GM19372 (cell line): ENCODE results near the gene LRP1B.

Source experiments
- ATAC-seq: cut with Tn5 transposase; IDR thresholded peaks from one replicate; pipeline ENCODE4 v1.9.1; 2021; ENCODE audit warnings: mild to moderate bottlenecking, low read depth, moderate library complexity; ENCODE audit not compliant: unreplicated experiment

The LRP1B gene

GRCh38 chr2:141492816-141493215 lies 638.0 kb downstream of the LRP1B start:
- ATAC-seq, result no peak

DNA sequence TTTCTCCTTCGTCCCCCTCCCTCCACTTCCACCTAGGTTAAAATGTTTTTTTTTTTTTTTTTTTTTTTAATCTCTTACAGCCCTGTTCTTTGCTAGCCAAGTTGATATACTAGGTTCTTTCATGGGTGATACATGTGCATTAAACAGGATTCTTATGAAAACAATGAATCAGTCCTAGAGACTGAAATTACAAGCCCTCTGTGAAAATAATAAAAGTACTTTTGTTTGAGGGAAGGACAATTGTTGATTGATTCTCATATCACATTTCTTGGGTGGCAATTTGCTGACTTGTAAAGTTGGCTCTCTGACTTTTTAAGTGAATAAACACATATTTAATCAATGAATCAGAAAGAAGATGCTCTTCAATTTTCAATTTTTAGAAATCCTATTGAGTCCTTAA lies 639.9 kb downstream of the LRP1B start:
- no peak for ATAC-seq

DNA sequence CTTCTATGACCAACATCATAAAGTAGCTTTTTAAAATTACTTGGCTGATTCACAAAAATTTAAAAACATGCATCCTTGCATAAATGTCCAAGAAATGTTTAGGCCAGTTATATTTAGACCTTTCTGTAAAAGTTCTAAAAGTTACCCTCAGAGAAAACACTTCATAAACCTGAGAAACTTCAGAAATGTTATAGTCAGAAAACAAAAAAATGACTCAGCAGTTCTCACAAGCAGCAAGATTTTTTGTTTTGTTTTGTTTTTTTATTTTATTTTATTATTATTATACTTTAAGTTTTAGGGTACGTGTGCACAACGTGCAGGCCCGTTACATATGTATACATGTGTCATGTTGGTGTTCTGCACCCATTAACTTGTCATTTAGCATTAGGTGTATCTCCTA lies 648.1 kb downstream of the LRP1B start:
- no peak for ATAC-seq

DNA sequence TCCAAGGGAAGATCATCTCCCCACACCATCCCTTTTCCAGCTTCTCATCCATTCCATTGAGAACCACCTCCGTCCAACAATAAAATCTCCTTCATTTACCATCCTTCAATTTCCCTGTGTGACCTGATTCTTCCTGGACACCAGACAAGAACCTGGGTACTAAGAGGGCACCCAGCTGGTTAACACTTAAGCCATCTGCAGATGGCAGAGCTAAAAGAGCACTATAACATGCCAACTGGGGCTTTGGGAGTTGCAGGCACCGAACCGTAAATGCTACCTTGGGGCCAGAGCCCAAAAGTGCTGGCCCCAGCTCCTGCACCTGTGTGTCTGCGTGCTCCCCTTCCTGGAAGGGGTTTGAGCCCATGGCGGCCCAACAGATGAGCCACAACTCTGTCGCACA lies 655.0 kb downstream of the LRP1B start:
- no peak for ATAC-seq

DNA sequence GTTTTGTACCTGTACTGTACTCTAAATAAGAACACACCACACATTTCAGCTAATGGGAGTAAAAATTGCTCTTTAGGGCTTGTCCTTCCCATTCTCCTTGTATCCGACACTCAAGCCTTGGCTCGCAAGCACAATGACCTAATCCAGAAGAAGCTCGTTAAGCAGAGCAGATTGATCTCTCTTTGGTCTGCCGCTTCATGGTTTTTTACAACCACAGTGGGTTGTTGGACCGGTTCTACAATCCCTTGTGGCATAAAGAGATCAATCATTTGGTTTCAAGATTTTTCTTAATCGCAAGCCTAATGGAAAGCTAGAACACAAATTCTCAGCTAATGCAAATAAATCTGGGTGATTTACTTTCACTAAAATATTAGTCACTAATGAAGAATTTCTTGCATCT lies 662.1 kb downstream of the LRP1B start:
- no peak for ATAC-seq

DNA sequence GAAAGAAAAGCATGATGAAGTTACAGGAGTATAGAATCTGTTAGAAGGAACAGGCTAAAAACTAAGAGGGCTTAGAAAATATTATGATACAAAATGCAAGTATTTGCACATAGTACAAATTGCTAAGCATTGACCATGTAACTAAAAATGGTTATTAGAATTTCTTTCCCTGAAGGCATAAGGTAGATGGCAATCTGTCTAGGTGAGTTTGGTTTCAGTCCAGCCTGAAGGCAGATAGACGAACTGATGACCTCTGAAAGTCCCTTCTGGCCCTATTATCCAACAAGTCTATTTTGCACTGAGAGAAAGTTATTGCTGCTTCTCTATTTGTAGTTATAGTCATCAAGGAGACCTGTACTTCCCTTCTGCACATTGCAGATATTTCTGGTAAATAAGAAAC lies 663.5 kb downstream of the LRP1B start:
- no peak for ATAC-seq

- no peak for ATAC-seq
These were observed 665.8 kb downstream of the LRP1B start for GRCh38 chr2:141464995-141465394.

- ATAC-seq, result no peak
These were observed 672.5 kb downstream of the LRP1B start for GRCh38 chr2:141458351-141458750.

- ATAC-seq, result no peak
These were observed 674.9 kb downstream of the LRP1B start for GRCh38 chr2:141455877-141456276.

DNA sequence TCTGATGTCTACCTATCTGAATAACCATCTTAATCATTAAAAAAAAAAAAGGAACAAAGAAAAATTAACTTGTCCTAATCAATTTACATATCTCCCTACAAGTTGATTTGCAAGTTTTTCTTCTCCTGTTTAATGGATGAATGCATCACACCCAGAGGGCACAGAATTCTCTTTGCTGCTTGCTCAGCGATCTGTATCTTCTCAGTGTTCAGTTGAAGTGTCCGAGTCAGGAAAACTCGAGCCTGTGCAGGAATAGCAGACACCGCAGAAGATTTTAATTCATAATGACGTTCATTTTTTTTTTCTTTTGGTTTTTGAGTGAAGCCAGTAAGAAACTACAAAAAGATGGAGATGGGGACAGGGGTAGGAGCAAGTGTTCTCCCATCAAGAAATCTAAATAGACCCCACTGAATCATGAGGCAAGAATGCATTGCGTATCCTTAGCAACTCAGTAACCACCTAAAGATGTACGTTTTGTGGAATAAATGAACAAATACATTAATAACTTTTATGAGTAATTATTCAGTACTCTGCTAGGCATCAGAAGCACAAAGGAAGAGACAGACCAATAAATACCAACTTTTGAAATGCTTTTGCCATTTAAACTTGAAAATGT lies 675.5 kb downstream of the LRP1B start:
- no peak for ATAC-seq

DNA sequence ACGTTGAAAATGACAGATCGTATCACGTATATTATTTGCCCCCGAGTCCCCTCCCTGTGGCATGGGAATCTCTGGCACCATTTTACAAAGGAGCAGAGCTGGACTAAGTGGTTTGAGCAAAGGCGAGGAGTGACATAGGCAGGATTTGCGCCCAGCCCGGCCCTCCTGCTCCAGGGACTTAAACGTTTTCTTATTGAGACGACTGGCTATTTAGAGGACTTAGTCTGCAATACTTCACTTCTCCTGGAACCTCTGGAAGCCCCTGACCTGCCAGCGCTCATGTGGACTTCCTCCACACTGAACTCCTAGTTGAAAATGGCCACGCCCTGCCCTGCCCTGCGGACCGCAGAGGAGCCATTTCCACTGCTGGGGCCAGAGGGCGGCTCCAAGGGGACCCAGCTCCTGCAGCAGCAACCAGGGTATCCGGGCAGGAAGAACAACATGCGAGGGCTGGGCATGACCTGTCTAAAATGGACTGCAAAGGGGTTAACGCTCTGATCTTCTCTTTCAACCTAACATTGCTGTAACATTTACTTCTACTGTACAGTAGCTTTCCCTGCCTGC lies 690.7 kb downstream of the LRP1B start:
- ATAC-seq, result no peak

DNA sequence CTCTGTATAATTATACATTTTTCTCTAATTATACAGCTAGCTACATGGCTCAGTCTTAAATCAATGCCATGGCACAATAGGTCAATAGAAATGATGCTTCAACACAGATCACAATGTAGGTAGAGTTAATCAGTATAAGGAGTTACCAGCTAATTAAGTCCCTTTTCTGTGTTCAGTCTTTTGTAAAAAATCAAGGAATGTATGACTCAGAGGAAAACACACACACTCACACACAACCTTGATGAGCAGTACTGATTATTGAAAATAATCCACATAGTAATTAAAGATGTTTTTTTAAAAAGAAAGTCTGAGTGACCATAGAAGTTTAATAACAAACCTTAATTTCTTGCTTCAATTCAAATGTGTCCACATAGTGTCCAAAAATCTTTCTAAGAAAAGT lies 691.3 kb downstream of the LRP1B start:
- ATAC-seq, result no peak

DNA sequence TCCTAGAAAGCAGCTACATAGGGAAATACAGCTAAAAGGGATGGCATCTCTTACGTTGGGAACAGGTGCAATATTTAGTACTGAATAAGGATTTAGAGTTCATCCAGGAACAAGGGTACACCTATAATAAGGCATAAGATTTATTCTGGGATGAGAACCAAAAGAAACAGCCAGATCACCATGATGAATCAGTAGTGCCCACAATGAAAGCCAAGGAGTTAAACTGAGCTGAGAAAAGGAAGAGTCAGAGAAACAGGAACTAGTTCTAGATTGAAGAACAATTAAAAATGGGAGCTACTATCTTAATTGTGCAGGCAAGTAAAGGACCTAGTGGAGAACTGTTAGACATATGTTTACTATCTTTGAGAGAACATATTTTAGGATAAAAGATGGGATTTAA lies 692.3 kb downstream of the LRP1B start:
- no peak for ATAC-seq

DNA sequence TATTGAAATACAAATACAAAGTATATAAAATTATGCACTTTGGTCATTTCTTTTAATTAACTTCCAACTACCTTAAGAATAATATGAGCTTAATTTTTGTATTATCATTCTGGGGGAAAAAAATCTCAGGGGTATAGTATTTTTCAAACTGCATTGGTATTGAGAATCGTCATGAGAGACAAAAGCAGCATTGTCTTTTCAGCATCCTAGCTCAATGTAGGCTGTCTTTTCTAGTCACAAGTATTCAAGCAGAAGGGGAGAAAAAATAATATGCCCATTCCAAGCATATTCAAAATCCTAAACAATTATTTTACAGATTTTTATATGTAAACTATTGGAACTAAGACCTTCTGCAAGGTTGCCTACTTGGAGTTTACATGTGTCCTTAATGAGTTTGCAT lies 693.3 kb downstream of the LRP1B start:
- no peak for ATAC-seq

- no peak for ATAC-seq
These were observed 707.7 kb downstream of the LRP1B start for GRCh38 chr2:141423124-141423523.

- ATAC-seq, result no peak
These were observed 713.5 kb downstream of the LRP1B start for GRCh38 chr2:141417246-141417797.

DNA sequence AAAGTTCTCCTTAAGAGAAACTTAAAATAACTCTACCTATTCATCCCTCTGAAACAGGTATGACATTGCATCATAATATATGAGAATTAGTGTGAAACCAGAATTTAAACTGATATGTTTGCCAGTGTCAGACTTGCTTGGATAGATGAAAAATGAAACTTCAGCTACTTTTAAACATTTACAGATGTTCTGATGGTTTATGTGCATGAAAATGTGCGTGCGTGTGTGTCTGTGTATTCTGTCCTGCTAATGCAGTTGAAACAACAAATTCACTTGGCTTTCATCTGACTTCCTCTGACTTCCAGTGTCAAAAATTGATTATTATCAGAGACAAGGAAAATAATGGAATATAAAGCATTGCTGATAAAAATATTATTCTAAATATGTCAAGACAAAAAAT lies 719.4 kb downstream of the LRP1B start:
- no peak for ATAC-seq

DNA sequence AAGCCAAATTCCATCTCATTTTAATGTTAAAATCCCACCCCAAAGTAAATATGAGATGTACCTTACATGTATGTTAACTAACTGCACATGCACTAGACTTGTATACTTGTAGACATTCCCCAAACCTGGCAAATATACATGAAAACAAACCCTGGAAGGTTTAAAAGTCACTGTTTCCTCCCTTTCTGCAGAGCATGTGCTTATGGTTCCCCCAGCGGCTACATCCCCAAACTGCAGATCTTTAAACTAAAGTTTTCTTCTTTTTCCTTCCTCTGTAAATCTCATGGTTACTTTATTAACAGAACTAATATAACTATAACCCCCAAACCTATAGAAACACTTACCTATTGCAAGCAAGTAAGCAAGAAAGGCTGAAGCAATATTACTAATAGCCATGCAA lies 731.5 kb downstream of the LRP1B start:
- ATAC-seq, result no peak

DNA sequence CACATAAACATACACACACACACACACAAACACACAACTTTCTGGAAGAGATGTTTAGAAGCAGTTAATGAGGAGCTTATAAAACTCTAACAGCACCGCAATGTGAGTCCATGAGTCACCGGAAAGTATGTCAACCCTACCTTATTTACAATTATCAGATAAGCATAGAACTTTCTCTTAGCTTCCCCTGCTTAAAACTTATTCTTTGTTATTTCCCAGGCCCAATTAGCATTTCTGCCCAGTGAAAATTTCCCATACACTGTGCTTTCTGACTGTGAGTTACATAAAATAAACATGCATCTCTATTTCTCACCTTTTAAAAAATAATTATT lies 737.6 kb downstream of the LRP1B start:
- ATAC-seq, result no peak

GRCh38 chr2:141392517-141393213 lies 738.2 kb downstream of the LRP1B start:
- ATAC-seq, result no peak

- no peak for ATAC-seq
These were observed 744.6 kb downstream of the LRP1B start for GRCh38 chr2:141386168-141386567.

DNA sequence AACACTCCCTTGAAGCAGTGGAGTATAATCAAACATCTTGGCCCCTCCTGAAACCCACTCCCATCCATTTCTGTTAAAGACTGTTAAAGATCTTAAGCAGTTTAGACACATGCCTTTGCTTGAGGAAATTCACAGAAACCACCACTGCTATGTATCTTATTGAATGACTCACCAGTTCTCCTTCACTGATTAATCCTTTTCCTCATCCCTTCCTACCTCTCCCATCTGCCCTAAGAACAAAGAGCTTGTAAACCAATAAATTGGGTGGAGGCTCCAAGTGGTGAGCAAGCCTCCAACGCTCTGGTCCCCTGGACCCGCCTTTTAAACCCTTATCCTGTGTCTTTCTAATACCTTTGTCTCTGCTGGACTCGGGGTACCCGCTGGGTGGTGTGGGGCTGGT lies 746.1 kb downstream of the LRP1B start:
- no peak for ATAC-seq
